PC-9 (cell line): Measurements from ENCODE around the gene SMARCC2. TPM values are rescaled to one million over a fixed set of nuclear protein-coding genes. Genes with fewer than 3 reads are reported as not detected.

ENCODE experiments used
- BruUV-seq: library from RNA; stranded (reverse); fragments of 400-500 nt; replicated peaks from 2 replicates; lab custom pipeline; 2021; lab: Mats Ljungman, UMichigan
- CTCF ChIA-PET: fragments of 300-600 bp; sonication (Branson Sonifier 250); formaldehyde crosslinking; loops from one replicate; lab custom pipeline; 2022; ENCODE audit warnings: antibody characterized with exemption; lab: Charles Lee
- POLR2A ChIA-PET: fragments of 300-600 bp; sonication (Branson Sonifier 250); formaldehyde crosslinking; loops from one replicate; lab custom pipeline; 2022; ENCODE audit warnings: antibody characterized with exemption; ENCODE audit not compliant: unreplicated experiment; lab: Charles Lee
- DNase-seq, 2 experiments: peaks; one replicate each; pipeline versions ENCODE4 v3.0.0 to v3.0.0-alpha.2; 2015 to 2022; ENCODE audit warnings: mixed read lengths in 1 of 2
- H2AFZ ChIP-seq: fragments of 200-600 bp; sonication (generic); 2 replicates; pipeline ENCODE4 v1.8.1; 2017; ENCODE audit warnings: antibody characterized with exemption
- H3F3A ChIP-seq: fragments of 200-600 bp; sonication (generic); 2 replicates; pipeline ENCODE4 v1.8.1; 2017; ENCODE audit warnings: antibody characterized with exemption, mild to moderate bottlenecking, low read depth; ENCODE audit not compliant: insufficient read depth
- H3K27ac ChIP-seq: fragments of 200-600 bp; sonication (generic); 2 replicates; pipeline ENCODE4 v1.6.1; 2016; ENCODE audit warnings: mixed run types
- H3K27me3 ChIP-seq: fragments of 200-600 bp; sonication (generic); 2 replicates; pipeline ENCODE4 v1.6.1; 2016; ENCODE audit warnings: low read depth, mixed run types; ENCODE audit not compliant: insufficient read depth
- H3K36me3 ChIP-seq: fragments of 200-600 bp; sonication (generic); 2 replicates; pipeline ENCODE4 v1.6.1; 2016; ENCODE audit warnings: low read depth, mixed run types
- H3K4me1 ChIP-seq: fragments of 200-600 bp; sonication (generic); replicated peaks from 2 replicates; pipeline ENCODE4 v1.6.1; 2016; ENCODE audit warnings: mixed run types; ENCODE audit not compliant: insufficient read depth
- H3K4me2 ChIP-seq: fragments of 200-600 bp; sonication (generic); 2 replicates; pipeline ENCODE4 v1.6.1; 2017; ENCODE audit warnings: mixed run types
- H3K4me3 ChIP-seq: fragments of 200-600 bp; sonication (generic); 2 replicates; pipeline ENCODE4 v1.6.1; 2016; ENCODE audit warnings: mixed run types
- H3K79me2 ChIP-seq: fragments of 200-600 bp; sonication (generic); 2 replicates; pipeline ENCODE4 v1.6.1; 2017; ENCODE audit warnings: low read depth, mixed run types
- H3K9me2 ChIP-seq: fragments of 200-600 bp; sonication (generic); 2 replicates; pipeline ENCODE4 v1.8.1; 2017; ENCODE audit warnings: mild to moderate bottlenecking; ENCODE audit not compliant: insufficient read depth
- H3K9me3 ChIP-seq: fragments of 200-600 bp; sonication (generic); 2 replicates; pipeline ENCODE4 v1.8.1; 2016; ENCODE audit warnings: low read depth; ENCODE audit not compliant: insufficient read depth
- H4K20me1 ChIP-seq: fragments of 200-600 bp; sonication (generic); 2 replicates; pipeline ENCODE4 v1.8.1; 2017; ENCODE audit not compliant: insufficient read depth
- CTCF ChIP-seq: fragments of 200-600 bp; sonication (generic); conservative IDR thresholded peaks from 2 replicates; pipeline ENCODE4 v1.6.1; 2017; ENCODE audit warnings: mixed run types, antibody characterized with exemption, mild to moderate bottlenecking, moderate library complexity
- EZH2 ChIP-seq: fragments of 200-600 bp; sonication (generic); IDR thresholded peaks from 2 replicates; pipeline ENCODE4 v1.8.0; 2017; ENCODE audit warnings: antibody characterized with exemption, low read depth
- intact Hi-C: fragments of 100-400 bp; cut with micrococcal nuclease; formaldehyde crosslinking; loops from one replicate; pipeline ENCODE4 v1.10.0; 2022; ENCODE audit not compliant: unreplicated experiment
- total RNA-seq: library from RNA; stranded (reverse); gene quantifications from 2 replicates; pipeline ENCODE4 v1.2.3, GENCODE V29; 2021

The SMARCC2 gene
- total RNA-seq, 1 experiment from 2014 or later: 86.4 TPM

- Histone ChIP-seq H2AFZ (no peak overlapping the region), H4K20me1 (peaks cover 26% of the 10 kb centered on the region), H3K79me2 (peaks cover 35% of the 10 kb centered on the region), H3K27me3 (no peaks in the 10 kb centered on the region), H3K9me2 (no peaks in the 10 kb centered on the region), H3K36me3 (peaks cover 42% of the 10 kb centered on the region), H3K4me1 (peaks cover 16% of the 10 kb centered on the region), H3K4me3 (no peak overlapping the region), H3K27ac (no peak overlapping the region), H3K9me3 (no peaks in the 10 kb centered on the region), H3F3A (peaks cover 62% of the 10 kb centered on the region), H3K4me2 (no peak overlapping the region)
- intact Hi-C loops: loop anchor here (10.0 kb wide), 1 partner anchor 118 kb away; the partner anchor contains the start of gene RPS26
- TF ChIP-seq CTCF: no peak
- TF ChIP-seq EZH2: no peak
- ChIA-PET POLR2A (interaction anchor here (0.6 to 0.9 kb wide), 2 partner anchors 8 to 59 kb away, joined by 4 to 8 read pairs; partner anchors contain the start of gene RNF41), CTCF (interaction anchor here (0.6 kb wide), 2 partner anchors 60 to 523 kb away, joined by 3 to 6 read pairs; no protein-coding TSS in a partner anchor)
- no peak for DNase-seq
- BruUV-seq: no TSS peak
Measured at GRCh38 chr12:56162468-56163290, 26.6 kb downstream of the SMARCC2 start.

- H3K4me1 ChIP-seq: peaks cover 22% of the 10 kb centered on the region
- POLR2A ChIA-PET: interaction anchor here (0.6 kb wide), 1 partner anchor 509 kb away, joined by 3 read pairs; no protein-coding TSS in a partner anchor
- no peaks in the 10 kb centered on the region for H3K27me3 ChIP-seq
- peaks cover 68% of the 10 kb centered on the region for H3F3A ChIP-seq
- CTCF ChIA-PET: interaction anchor here (0.5 to 1.0 kb wide), 4 partner anchors 27 to 98 kb away, joined by 3 to 5 read pairs (median 3); partner anchors contain the start of gene SMARCC2
- no TSS peak for BruUV-seq
- H3K4me3 ChIP-seq: no peak overlapping the region
- H3K4me2 ChIP-seq: no peak overlapping the region
- no peaks in the 10 kb centered on the region for H3K9me3 ChIP-seq
- no peak for DNase-seq
- H4K20me1 ChIP-seq: peaks cover 26% of the 10 kb centered on the region
- H3K79me2 ChIP-seq: peaks cover 35% of the 10 kb centered on the region
- H3K27ac ChIP-seq: no peak overlapping the region
- TF ChIP-seq CTCF: no peak
- TF ChIP-seq EZH2: no peak
- no peaks in the 10 kb centered on the region for H3K9me2 ChIP-seq
- intact Hi-C loops: loop anchor here (10.0 kb wide), 1 partner anchor 117 kb away; the partner anchor contains the start of gene RPS26
- peaks cover 42% of the 10 kb centered on the region for H3K36me3 ChIP-seq
- H2AFZ ChIP-seq: no peak overlapping the region
Measured at GRCh38 chr12:56161690-56162351, 27.5 kb downstream of the SMARCC2 start.
